Stomach smooth muscle (tissue), 2 donors: ENCODE measurements around the gene HS3ST5.
"Not testable (repeated sequence)": the region's sequence is repeated elsewhere in the genome, so short reads cannot be mapped to it uniquely, and the experiment has no call there.

Experiments used
- H3K27ac ChIP-seq: one replicate; pipeline ENCODE4 v1.7.0; 2013; ENCODE audit warnings: mild to moderate bottlenecking, low read length, inconsistent platforms
- H3K27me3 ChIP-seq, 2 donors: one replicate each; pipeline ENCODE4 v1.7.0; 2013; ENCODE audit warnings: low read length in 2 of 2; ENCODE audit not compliant: insufficient read depth in 2 of 2, control insufficient read depth in 1 of 2
- H3K36me3 ChIP-seq, 2 donors: one replicate each; pipeline ENCODE4 v1.7.0; 2013; ENCODE audit warnings: low read length in 2 of 2; ENCODE audit not compliant: control insufficient read depth in 2 of 2, insufficient read depth in 2 of 2
- H3K4me1 ChIP-seq: one replicate; pipeline ENCODE4 v1.7.0; 2013; ENCODE audit warnings: low read length; ENCODE audit not compliant: control insufficient read depth, insufficient read depth
- H3K4me3 ChIP-seq, 2 donors: one replicate each; pipeline ENCODE4 v1.7.0; 2013; ENCODE audit warnings: low read length in 2 of 2
- H3K9ac ChIP-seq, 2 donors: one replicate each; pipeline ENCODE4 v1.7.0; 2013; ENCODE audit warnings: low read length in 2 of 2, mild to moderate bottlenecking in 1 of 2
- H3K9me3 ChIP-seq, 2 donors: one replicate each; pipeline ENCODE4 v1.7.0; 2013; ENCODE audit warnings: low read length in 2 of 2; ENCODE audit not compliant: control insufficient read depth in 2 of 2
- donor health status: healthy.
- donor health status: Pancreatic carcinoma.

HS3ST5 gene

GRCh38 chr6:114020196-114020595, 322.6 kb downstream of the HS3ST5 start:
- Histone ChIP-seq H3K9me3 (no peaks in the 10 kb centered on the region), H3K27ac (no peak overlapping the region), H3K9ac (no peak overlapping the region), H3K4me1 (no peaks in the 10 kb centered on the region), H3K27me3 (no peaks in the 10 kb centered on the region), H3K4me3 (no peak overlapping the region), H3K36me3 (no peaks in the 10 kb centered on the region)

GRCh38 chr6:114017146-114017545, 325.7 kb downstream of the HS3ST5 start:
- not testable (repeated sequence) for H3K9me3 ChIP-seq, H3K27ac ChIP-seq, H3K9ac ChIP-seq, H3K27me3 ChIP-seq, H3K4me1 ChIP-seq, H3K36me3 ChIP-seq, H3K4me3 ChIP-seq

DNA sequence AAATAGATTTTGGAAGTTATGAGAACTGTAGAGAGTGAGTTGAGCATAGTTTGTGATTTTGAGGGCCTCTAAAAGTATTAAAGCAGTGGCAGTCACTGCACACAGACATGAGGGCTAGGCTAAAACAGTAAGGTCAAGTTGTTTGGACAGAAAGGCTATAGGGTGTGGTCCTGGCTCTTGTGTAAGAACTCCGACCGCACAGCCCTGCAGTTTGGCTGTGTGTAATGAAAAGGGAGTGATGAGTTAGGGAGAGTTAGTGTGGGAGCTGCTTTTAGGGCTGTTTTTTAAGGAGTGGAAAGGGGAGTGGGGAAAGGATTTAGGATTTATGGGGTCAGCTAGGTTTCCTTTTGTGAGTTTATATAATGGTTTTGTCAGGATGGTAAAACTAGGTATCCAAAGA, 328.7 kb downstream of the HS3ST5 start:
- H3K27ac ChIP-seq, H3K4me3 ChIP-seq, H3K9me3 ChIP-seq, H3K27me3 ChIP-seq, H3K9ac ChIP-seq, H3K36me3 ChIP-seq, H3K4me1 ChIP-seq: not testable (repeated sequence)

- not testable (repeated sequence) for H3K36me3 ChIP-seq, H3K9me3 ChIP-seq, H3K27ac ChIP-seq, H3K27me3 ChIP-seq, H3K9ac ChIP-seq, H3K4me1 ChIP-seq, H3K4me3 ChIP-seq
Observed at GRCh38 chr6:114011486-114011885, 331.3 kb downstream of the HS3ST5 start.

DNA sequence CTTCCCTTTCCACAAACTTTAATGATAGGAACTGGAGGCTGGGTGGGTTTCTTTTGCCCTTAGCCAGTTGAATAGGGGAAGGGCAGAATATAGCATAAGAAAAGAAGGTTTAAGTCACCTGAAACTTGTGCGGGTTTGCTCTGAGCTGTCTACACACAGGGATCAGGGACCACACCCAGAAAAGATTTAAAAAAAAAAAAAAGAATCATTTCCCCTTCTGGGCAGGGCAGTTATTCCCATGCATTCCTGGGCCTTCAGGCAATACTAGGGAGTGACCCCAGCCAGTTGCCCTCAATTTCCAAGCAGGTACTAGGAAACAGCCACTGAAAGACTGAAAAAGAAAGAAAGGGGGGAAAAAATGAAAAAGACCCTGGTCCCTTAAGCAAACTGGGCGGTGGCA, 332.3 kb downstream of the HS3ST5 start:
- no peaks in the 10 kb centered on the region for H3K4me1 ChIP-seq
- H3K9ac ChIP-seq, result no peak overlapping the region
- no peak overlapping the region for H3K4me3 ChIP-seq
- no peaks in the 10 kb centered on the region for H3K36me3 ChIP-seq
- H3K27me3 ChIP-seq, result no peaks in the 10 kb centered on the region
- no peaks in the 10 kb centered on the region for H3K9me3 ChIP-seq
- H3K27ac ChIP-seq, result no peak overlapping the region

- Histone ChIP-seq H3K9me3 (no peaks in the 10 kb centered on the region), H3K4me1 (no peaks in the 10 kb centered on the region), H3K27me3 (no peaks in the 10 kb centered on the region), H3K36me3 (no peaks in the 10 kb centered on the region), H3K9ac (no peak overlapping the region), H3K27ac (no peak overlapping the region), H3K4me3 (no peak overlapping the region)
Observed at GRCh38 chr6:114009192-114009591, 333.6 kb downstream of the HS3ST5 start.

DNA sequence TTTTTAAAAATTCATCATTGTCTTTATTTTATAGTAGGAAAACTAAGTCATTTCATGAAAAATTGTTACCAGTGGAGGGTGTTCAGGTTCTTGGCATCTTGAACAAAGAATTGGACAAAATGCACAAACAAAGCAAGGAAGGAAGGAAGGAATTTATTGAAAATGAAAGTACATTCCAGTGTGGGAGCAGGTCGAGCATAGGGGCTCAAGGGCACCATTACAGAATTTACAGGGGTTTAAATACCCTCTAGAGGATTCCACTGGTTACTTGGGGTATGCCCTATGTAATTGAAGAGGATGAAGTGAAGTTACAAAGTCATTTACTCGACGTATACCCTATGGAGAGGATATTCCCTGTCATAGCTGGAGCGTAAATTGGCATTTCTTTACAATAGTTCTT, 334.5 kb downstream of the HS3ST5 start:
- Histone ChIP-seq H3K4me1 (no peaks in the 10 kb centered on the region), H3K4me3 (no peak overlapping the region), H3K9ac (no peak overlapping the region), H3K27me3 (no peaks in the 10 kb centered on the region), H3K36me3 (no peaks in the 10 kb centered on the region), H3K9me3 (no peaks in the 10 kb centered on the region), H3K27ac (no peak overlapping the region)

DNA sequence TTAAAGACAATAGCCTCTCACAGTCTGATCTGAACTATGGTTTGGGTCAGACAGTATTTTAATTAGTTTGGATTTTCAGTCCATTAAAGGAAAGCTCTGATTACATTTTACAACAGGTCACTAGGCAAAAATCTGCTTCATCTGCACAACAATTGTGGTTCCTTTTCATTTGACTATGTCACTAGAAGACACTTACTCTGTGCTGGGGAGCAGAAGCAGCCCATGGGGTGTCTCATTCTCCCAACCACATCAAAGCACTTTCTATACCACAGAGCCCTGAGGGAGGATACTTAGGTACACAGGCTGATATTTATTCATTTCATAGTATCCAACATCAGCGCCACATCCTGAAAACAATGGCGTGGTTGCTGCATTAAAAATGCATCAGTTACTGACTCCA, 335.3 kb downstream of the HS3ST5 start:
- Histone ChIP-seq H3K9me3 (no peaks in the 10 kb centered on the region), H3K4me1 (no peaks in the 10 kb centered on the region), H3K27ac (no peak overlapping the region), H3K9ac (no peak overlapping the region), H3K27me3 (no peaks in the 10 kb centered on the region), H3K4me3 (no peak overlapping the region), H3K36me3 (no peaks in the 10 kb centered on the region)
